Dedifferentiated amniotic fluid mesenchymal stem cell (primary cell): Measurements from ENCODE around the gene UBL4B.

Experiments used
- DNase-seq: peaks from one replicate; pipeline ENCODE4 v3.0.0-alpha.2; 2016; ENCODE audit errors: extremely low spot score

Gene UBL4B

DNA sequence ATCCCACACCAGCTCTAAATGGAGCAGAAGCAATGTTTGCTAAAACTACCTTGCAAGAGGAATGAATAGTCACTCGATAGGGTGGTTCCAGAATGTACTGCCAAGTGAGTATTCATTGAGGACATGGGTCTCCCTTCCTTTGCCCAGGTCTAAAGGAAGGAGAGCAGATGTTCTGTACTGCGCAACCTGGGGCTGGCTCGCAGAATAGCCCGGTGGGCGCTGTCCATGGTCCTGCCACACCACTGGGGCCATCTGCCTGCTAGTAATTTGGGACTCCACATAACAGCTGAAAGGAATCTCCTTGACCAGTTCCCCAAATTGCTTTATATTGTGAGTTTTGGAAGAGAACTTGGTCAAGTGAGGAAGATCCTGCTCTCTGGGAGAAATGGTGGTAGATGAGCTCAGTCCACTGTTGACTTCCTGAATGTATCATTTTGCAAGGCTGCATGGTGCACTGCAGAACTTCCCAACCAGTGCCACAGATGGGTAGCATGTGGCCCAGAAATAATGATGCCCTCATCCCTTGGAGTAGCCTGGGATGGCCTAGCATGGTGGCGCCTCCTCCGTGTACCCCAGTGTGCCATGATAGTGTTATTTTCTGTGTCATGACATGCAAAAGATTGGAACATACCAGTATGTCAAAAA lies 43.8 kb downstream of the UBL4B start:
- DNase-seq: no peak

GRCh38 chr1:110158261-110158660 lies 46.0 kb downstream of the UBL4B start:
- DNase-seq: no peak

DNA sequence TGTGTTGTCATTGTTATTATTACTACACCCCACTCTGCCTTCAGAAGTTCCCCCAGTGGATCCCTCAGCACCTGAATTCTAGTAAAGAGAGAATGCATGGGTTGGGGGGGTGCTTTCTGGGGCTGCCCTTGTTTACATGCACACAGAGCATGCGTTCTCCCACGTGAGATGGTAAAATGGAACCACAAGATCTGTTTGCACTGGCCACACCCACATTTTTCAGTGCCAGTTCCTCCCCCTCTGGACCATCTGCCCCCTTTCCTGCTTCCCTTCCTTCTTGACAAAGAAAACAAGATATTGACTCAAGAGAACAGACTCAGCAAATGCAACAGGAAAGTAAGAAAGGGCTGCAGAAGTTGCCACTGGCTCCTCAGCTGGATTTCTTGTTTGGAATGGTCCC lies 46.9 kb downstream of the UBL4B start:
- no peak for DNase-seq

DNA sequence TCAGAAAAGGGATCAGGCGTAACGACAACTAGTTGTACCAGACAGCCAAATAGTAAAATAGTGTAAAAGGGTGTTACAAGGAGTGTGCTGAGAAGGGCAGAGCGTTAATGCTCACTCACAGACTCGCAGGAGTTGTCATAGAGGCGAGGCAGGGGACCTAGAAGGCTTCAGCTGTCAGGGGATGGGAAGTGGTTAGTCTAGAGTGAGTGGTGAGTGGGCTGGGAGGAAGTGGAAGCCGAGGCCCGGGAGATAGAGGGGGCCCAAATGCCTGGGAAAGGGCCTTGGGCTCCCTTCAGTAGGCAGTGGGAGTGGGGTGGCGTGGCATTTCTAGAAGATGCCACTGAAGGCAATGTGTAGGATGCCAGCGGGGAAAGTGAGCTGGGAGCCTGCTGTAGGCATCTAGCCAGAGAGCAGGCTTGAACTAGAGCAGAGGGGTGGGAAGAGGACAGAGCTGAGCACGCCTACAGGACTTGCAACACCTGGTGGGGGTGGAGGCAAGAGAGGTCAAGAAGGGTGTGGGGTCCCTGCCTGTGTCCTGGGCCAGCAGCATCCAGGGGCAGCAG lies 48.4 kb downstream of the UBL4B start:
- DNase-seq: no peak

GRCh38 chr1:110161165-110161564 lies 48.9 kb downstream of the UBL4B start:
- DNase-seq: no peak

DNA sequence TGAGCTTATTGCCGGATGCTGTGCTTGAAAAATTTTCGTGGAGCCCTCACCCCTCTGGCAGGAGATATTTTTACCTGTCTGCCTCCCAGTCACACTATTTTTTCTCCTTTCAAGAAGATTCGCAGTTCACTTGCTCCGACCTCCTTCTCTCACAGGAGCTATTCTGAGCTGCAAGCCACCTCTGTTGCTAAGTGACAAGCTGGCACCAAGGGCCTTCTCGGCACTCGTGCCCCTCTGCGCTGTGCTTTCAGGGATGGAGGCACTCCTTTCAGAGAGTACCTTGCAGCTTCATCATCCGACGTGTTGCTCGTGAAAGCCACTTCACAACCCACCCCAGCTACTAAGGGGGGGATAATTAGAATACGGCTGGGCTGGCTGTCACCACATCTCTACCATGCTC lies 49.6 kb downstream of the UBL4B start:
- no peak for DNase-seq
